ENCODE measurements around the gene RNH1.

RNH1 gene

DNA sequence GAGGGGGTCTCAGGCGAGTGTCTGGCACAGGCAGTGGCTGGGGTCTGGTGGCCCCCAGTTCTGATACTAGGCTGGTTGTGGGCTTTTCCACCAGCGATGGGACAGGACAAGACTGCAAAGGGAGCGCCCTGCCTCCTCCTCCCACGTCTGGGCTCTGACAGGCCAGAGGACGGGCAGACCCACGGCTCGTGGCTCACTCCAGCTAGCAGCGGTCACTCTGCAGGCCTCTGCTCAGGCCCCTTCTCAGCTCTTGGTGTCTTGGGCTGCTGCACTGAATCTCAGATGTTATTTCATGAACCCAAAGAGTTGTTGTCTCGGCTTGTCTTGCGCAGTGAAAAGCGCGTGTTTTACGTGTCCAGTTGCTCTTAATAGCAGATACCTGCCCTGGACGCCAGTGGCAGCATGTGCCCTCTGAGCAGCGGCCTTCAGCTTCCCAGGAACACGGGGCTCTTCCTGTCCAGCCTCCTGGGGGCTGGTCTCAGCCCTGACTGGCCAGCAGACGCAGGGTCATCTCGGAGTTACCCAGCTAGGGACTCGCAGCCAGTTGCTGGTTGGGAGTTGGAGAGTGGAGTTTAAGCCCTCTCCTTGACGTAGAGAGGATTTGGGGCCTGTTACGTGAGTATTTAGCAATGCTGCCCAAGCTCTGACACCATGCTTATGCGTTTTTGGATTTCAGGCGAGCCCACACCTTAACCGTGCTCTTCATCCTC lies 47.4 kb downstream of the RNH1 start:
- DNase-seq (ENCODE audit: low read depth in 3 of 3) = no peak

DNA sequence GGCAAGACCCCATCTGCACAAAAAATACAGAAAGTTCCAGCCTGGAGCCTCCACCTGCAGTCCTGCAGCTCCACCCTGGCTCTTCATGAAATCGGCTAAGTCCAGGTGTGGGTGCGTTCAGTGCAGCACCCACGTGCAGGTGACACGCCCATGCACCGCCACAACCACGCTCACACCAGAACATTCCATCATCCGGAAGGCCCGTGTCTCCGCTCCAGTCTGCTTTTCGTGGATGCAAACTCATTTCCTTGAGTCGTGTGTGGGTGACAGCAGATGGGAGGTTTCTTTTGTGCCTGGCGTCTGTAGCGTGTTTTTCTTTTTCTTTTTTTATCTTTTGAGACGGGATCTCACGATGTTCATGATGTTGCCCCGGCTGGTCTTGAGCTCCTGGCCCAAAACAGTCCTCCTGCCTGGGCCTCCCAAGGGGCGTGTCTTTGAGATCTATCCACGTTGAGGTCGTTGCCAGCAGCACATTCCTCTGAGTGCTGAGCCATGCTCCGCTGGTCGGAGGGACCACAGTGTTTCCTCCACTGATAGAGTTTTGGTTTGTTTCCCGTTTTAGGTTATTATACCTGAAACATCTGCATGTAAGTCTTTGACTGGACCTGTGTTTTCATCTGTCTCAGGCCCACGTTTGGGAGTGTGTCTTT lies 49.8 kb downstream of the RNH1 start:
- no peak for DNase-seq (ENCODE audit: low read depth in 3 of 3)

DNA sequence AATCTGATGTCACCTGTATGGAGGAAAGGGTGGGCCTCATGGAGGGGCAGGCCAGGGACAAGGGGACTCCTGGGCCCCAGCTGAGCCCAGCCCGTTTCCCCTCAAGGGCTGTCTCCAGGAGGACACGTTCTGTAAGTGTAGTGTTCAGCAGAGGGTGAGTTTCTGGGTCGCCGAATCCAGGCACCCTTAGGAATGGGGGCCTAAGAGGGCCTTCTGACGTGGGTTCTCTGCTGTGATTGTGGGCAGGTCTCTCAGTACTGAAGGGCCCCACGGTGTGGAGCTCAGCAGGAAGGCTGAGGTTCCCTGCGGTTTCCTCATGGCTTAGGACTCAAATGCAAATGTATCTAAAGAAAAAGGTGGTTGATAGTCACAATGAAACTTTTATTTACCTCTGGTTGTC lies 50.5 kb downstream of the RNH1 start:
- DNase-seq (ENCODE audit: low read depth in 3 of 3) = no peak

DNA sequence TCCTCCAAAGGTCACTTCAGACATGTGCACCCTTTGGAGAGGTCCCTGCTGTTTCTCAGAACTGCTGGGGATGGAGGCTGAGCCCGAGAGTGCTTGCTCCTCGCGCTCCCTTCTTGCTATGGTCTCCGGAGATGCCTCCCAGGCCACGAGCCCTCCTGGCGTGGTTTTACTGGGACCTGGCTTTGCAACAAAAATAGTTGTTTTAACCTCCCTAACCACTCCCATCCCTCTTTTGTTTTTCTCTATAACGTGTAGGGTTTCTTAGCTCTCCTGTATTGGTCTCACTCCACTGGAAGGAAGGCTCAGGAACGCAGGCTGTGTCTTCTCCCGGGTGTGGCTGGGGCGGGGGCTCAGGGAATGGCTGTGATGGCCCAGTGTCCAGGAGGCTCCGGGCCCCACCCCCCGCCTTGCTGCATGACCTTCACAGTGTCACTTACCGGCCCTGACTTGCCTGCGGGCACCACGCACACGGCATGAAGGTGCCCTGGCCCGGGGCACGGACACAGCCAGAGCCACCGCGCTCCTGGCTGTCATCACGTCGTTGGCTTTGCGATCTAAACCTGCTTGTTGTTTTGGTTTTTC lies 51.4 kb downstream of the RNH1 start:
- no peak for DNase-seq (ENCODE audit: low read depth in 3 of 3)

DNA sequence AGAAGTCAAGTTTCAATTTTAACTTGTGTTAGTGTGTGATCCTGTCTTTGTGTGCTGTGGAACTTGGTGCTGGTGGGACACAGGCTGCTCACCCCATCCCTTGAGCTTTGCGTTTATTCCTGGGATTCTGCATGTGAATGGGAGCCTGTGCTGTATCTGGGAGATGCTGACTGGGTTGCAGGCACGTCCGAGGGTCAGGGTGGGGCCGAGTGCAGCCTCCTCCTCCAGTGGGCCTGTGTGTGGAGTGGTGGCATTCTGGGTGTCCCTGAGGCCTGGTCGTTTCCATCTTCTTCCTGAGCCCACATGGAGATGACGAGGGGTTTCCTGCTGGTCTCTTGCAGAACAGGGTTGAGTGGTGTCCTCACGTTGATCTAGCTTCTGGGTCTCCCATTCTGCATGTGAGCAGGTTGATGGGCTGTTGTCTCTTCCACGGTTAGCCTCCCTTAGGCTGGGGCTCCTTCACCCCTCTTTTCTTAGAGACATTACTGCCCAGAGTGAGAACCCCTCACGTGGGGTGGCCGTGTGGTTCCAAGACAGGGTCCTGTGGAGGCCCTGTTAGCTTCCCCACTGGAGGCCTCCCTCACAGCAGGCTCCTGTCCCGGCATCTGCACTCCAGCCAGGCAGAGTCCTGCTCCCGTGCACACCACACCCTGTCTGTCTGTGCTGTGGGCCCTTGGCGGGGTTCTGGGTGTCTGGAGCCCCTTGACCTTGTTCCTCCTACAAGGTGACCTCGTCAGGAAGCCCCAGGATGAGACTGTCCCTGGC lies 52.1 kb downstream of the RNH1 start:
- DNase-seq (ENCODE audit: low read depth in 3 of 3) = no peak

DNA sequence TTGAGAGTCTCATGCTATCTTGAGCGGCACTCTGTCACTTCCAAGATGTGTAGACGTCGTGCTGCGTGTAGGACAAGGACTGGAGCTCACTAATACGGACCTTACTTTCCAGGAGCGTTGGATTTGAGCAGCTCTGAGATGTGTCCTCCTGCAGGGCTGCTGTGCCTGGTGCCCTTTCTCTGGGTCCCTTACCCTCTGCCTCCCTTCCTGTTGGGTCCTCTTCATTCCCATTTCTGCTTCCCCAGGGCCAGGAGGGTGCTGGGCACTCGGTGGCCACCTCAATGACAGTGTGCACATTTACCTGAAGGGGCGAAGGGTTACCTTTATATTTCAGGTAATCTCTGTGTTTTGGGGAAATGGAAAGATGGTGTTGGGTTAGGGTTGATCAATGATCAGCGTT lies 53.0 kb downstream of the RNH1 start:
- no peak for DNase-seq (ENCODE audit: low read depth in 3 of 3)

DNA sequence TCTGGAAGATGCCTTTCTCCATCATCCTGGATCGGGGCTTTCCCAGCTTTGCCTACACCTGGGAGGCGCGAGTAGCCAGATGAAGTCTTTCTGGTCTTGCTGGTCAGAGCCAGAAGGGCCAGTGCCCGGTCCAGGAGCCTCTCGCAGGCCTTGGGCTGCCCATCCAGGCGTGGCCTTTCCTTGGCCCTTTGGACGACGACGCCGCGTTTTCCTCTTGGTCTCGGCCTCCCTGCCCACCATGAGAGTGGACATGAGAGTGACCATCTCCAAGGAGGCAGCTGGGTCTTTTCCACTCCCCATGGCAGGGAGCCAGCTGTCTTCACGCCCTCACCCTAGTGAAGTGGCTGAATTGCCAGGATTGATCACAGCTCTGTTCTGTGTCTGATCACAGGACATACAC lies 53.5 kb downstream of the RNH1 start:
- DNase-seq (ENCODE audit: low read depth in 3 of 3) = no peak

DNA sequence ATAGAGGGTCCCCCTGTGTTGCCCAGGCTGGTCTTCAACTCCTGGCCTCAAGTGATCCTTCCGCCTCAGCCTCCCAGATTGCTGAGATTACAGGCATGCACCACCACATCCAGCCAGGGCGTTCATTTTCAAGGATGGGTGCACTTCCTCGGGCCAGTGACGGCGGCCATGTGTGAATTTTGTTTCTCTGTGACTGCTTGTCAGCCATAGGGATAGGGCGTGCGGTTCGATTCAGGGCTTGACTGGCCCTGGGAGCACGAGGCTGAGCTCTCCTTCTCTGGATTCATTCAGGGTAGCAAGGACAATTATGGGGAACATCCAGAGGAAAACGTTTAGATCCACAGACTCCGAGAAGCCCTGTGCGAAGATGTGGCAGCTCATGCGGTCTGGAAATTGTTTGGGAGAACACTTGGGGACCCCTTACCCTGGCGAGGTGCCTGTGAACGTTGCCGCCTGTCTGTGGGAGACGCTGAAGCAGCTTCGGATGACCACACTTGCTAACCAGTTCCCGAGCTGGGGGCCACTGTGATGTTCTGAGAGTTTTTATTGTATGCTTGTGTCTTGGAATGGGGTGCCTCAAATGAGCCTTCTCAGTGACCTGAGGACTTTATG lies 54.0 kb downstream of the RNH1 start:
- no peak for DNase-seq (ENCODE audit: low read depth in 3 of 3)

DNA sequence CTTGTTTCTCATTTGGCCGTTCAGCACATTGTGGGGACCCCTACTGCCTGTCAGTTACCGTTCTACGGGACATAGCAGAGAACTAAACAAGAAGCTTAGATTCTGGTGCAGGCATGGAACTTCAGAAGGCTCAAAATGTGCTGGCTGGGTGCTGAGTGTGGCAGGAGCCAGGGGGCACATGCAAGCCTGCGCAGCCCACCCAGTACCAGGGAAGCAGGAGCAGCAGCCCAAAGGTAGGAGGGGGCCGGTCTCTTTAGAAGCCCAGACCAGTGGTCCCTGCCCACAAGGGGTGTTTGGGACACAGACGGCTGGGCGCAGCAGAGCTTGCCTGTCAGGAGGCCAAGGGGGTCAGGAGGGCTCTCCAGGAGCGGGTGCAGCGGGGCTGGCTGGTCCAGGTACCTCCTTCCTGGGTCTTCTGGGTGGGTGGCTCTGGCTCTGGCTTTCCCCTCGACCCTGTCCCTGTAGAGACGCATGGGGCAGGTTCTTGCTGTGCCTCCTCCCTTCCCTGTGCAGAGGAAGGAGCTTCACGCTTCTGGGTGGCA lies 54.8 kb downstream of the RNH1 start:
- no peak for DNase-seq (ENCODE audit: low read depth in 3 of 3)

DNA sequence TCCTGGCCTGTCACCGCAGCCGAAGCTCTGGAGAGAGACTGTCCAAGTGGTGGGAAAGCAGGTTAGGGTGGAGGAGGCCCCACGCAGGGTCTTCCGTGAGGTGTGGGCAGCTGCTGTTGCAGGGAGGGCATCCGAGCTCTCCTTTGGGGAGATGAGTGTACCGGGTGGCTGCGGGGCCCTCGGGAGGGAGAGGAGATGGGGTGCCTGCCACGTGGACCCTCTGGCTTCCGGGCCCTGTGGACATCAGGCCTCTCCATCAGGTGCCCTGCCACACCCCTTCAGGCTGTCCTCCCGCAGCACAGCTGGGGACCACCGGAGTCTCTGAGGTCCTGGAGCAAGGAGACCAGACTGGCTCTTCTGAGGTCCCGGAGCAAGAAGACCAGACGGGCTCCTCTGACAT lies 55.3 kb downstream of the RNH1 start:
- DNase-seq (ENCODE audit: low read depth in 3 of 3) = no peak

DNA sequence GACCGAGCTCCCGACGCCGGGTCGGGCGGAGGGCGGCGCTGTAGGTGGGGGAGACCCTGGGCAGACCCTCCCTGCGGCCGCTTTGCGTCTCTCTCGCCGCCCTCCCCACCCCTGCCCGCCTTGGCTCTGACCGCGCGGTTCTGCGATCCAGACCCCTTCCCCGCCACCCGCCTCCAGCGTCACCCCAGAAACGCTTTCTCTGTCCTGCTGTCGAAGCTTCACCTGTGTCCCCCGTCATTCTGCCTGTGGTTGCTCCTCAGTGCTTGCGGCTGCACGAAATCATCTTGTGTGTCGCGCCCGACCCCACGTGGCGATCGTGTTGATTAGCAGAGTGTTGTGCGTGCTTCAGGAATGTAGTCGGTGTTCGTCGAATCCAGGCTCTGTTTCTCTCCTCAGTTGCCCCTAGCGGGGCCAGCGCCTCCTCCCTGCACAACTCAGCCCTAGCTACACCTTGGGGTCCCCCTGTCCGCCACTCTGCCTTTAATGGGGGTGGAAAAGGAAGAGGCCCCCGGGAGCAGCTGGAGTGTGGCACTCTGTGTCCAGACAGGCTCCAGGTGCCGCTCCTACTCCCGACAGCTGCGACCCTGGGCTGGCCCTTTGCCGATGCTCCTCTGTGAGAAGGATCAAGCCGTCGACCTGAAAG lies 56.1 kb downstream of the RNH1 start:
- peak; percentile 44 to 71 (median 66) for DNase-seq (ENCODE audit: low read depth in 3 of 3)

DNA sequence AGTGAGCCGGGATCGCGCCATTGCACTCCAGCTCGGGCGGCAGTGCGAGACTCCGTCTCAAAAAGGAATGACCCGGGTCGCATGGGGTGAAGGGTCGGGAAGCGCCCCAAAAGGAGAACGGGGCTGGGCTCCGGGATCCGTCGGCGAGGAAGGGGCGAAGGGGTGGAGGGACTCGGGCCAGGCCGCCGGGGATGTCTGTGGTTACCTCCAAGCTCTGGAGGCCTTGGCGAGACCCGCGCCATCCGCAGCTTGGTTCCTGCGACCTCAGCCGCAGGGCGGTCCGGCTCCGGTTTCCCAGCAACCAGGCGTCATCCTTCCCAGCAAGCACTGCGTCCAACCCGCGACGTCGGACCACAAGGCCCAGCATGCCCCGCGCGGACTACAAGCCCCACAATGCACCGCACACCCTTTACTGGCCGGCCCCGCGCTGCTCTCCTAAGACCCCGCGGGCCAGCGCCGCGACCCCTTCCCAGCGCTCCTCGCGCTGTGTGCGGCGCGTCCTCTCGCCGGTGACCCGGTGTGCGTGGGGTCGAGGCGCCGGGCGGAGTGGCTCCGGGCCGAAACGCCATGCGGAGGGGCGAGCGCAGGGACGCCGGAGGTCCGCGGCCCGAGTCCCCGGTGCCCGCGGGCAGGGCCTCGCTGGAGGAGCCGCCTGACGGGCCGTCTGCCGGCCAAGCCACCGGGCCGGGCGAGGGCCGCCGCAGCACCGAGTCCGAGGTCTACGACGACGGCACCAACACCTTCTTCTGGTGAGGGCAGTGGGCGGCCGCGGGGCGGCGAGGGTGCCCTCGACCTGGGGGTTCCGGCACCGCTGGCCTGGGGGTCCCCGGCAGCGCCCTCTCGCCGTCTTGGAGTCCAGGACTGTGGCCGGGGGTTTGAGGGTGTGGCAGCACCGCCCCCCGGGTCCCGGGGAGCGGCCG lies 56.9 kb downstream of the RNH1 start, which contains the start of gene PTDSS2:
Gene PTDSS2 (plus strand): TSS at position 391 of the 920 bp plus-strand sequence. CDS start 177 bp downstream, at position 568.
- peak; percentile 85 to 90 (median 90) for DNase-seq (ENCODE audit: low read depth in 3 of 3)

DNA sequence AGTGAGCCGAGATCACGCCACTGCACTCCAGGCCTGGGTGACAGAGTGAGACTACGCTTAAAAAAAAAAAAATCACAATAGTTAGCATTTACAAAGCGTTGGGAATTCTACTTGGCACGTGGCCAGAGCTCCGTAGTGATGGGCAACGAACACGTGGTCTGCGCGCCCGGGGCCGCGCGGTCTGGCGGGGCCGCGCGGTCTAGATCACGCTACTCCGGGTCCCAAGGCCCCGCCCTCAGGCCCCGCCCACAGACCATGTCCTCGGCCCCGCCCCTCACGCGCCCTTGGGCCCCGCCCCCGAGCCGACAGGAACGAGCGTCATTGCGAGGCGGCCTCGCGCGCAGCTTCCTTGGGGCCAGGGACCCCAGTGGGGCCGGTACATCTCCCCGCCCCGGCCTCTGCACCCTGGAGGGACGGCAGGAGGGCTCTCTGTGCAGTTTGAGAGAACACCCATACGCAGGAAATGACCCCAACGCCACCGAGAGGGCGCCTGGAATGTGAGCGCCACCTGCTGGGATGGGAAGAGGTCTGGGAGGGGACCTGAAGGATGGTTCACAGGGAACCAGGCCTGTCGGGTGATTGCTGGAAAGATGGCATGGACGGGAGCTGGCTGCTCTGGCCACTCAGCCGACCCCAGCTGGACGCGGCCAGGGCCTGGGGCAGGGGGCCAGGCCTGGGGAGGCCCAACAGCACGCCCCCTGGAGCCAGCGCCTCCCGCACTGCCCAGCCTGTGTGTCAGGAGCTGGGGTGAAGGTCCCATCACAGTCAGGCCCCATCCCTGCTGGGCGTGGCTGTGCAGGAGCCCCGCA lies 58.9 kb downstream of the RNH1 start:
- peak; percentile 92 to 98 (median 93) for DNase-seq (ENCODE audit: low read depth in 3 of 3)

DNA sequence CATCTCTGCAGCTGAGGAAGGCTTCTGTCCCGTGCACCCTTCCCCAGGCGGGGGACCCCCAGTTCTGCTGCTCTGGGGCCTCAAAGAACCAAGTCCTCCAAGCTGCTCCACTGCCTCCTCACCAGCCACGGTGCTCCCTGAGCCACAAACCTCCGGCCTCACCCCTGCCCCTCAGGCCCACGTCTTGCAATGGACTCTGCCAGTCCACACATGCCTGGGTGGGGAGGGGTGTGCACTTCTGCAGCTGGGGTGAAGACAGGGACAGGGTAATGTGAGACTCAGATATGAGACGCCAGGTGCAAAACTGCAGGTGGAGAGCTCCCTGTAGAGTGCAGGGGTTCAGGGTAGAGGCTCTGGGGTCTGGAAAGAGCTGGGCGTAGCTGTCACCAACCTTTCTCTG lies 60.2 kb downstream of the RNH1 start:
- DNase-seq (ENCODE audit: low read depth in 3 of 3) = no peak

DNA sequence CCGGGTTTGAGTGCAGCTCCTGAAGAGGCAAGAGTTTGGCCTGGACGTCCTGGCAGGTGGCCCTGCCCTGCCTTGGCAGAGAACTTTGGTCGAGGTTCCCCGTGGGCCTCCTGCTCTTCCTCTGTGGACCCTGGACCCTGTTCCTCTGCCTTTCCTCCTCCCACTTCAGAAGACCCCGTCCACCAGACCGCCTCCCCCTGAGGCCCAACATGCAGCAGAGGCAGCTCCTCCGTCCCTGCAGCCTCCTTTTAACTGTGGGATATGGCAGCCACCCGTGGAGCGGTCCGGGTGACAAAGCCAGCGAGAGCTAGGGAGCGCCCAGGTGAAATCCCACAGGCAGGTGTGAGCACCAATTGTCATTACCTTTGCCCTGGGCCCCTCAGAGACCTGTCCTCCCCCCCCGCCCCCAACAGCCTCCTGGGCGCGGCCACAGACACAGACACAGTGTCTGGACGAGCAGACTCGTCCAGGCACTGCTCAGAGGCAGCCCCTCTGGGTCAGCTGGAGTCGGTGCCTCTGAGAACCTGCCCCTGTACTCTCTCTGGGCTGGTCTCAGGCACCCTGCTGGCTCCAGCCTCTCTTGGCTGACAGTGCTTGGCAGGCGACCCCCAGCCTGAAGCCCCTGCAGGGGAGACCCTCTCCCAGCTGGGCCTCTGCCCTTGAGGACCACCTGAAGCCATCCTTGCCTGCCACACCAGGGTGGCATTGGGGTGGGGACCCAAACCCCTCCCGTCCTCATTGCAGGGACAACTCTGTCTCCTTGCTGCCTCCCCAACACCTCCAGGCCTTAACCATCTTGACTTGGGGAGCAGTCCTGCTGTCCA lies 61.1 kb downstream of the RNH1 start:
- DNase-seq (ENCODE audit: low read depth in 3 of 3) = no peak
